Measurements from ENCODE around the gene HHIP. TPM values are rescaled to one million over a fixed set of nuclear protein-coding genes. Genes with fewer than 3 reads are reported as not detected.

Gene HHIP
- total RNA-seq, 1 experiment from 2014 or later, result not detected

- ATAC-seq (no peak), DNase-seq (ENCODE audit: low read depth, low spot score) (no peak)
- Histone ChIP-seq H3K4me3 (replicated peaks in 1 of 2; ENCODE audit: low read depth in 1 of 2, low read length in 2 of 2) (no peak overlapping the region), H3K4me2 (ENCODE audit: low read length) (no peak overlapping the region), H2AFZ (ENCODE audit: low read depth, low read length, poor library complexity, severe bottlenecking) (no peak overlapping the region), H4K20me1 (ENCODE audit: insufficient read depth) (no peaks in the 10 kb centered on the region), H3K9me2 (ENCODE audit: insufficient read depth) (no peaks in the 10 kb centered on the region), H3K27me3 (ENCODE audit: insufficient read depth, low read length) (no peaks in the 10 kb centered on the region), H3K79me2 (ENCODE audit: insufficient read depth, low read length) (no peaks in the 10 kb centered on the region), H3K36me3 (ENCODE audit: control insufficient read depth in 1 of 2, insufficient read depth in 2 of 2, low read length in 2 of 2) (no peaks in the 10 kb centered on the region), H3K4me1 (ENCODE audit: control insufficient read depth in 1 of 2, insufficient read depth in 2 of 2, low read length in 2 of 2) (no peaks in the 10 kb centered on the region), H3K9ac (ENCODE audit: low read length) (no peak overlapping the region), H3K9me3 (ENCODE audit: control insufficient read depth in 1 of 2, insufficient read depth in 1 of 2, low read depth in 1 of 2, low read length in 2 of 2) (no peaks in the 10 kb centered on the region), H3K27ac (ENCODE audit: low read depth, low read length) (no peak overlapping the region)
- ChIA-PET RAD21 (ENCODE audit: low non-redundant PET in 1 of 2, low total read pairs in 2 of 2, uncharacterized antibody in 2 of 2, unreplicated experiment in 2 of 2) (no interaction called here), POLR2A (interaction anchor here (0.6 kb wide), 1 partner anchor 53 kb away, joined by 3 read pairs; no protein-coding TSS in a partner anchor), CTCF (no interaction called here)
- TF ChIP-seq CBX3 (IDR thresholded peaks at IDR 0.05; ENCODE audit: low read depth), result no peak
- TF ChIP-seq ZNF274 (IDR thresholded peaks at IDR 0.05; ENCODE audit: low read depth, low read length), result no peak
- no peak for TF ChIP-seq FOSL1 (IDR thresholded peaks at IDR 0.05; ENCODE audit: low read depth)
- TF ChIP-seq ELF1 (IDR thresholded peaks at IDR 0.05; ENCODE audit: borderline replicate concordance, low read depth), result no peak
- no peak for TF ChIP-seq POLR2A (IDR thresholded peaks at IDR 0.05; ENCODE audit: borderline replicate concordance, extremely low read depth, insufficient read depth, insufficient read length)
- no peak for TF ChIP-seq YY1 (IDR thresholded peaks at IDR 0.05; ENCODE audit: extremely low read depth, insufficient replicate concordance, low read depth, low read length)
- TF ChIP-seq ZFX (IDR thresholded peaks at IDR 0.05), result no peak
- TF ChIP-seq SIN3A (IDR thresholded peaks at IDR 0.05; ENCODE audit: low read depth), result no peak
- no peak for TF ChIP-seq REST (IDR thresholded peaks at IDR 0.05; ENCODE audit: low read depth)
- no peak for TF ChIP-seq POLR2AphosphoS5 (IDR thresholded peaks at IDR 0.05; ENCODE audit: low read depth, low read length)
- no peak for TF ChIP-seq TCF7L2 (IDR thresholded peaks at IDR 0.05; ENCODE audit: borderline replicate concordance, extremely low read depth, insufficient read depth, insufficient read length)
- no peak for TF ChIP-seq CTCF (IDR thresholded peaks at IDR 0.05 in 2 of 3, conservative IDR thresholded peaks at IDR 0.05 in 1 of 3; ENCODE audit: borderline replicate concordance in 1 of 3, insufficient read depth in 1 of 3, low read depth in 2 of 3, low read length in 2 of 3)
- no peak for TF ChIP-seq ATF3 (IDR thresholded peaks at IDR 0.05)
- BruUV-seq (replicated peaks), result no TSS peak
- intact Hi-C loops (cut with micrococcal nuclease), result no loop called here
Measured at GRCh38 chr4:144748814-144749555, 103.0 kb downstream of the HHIP start.
